ENCODE results near the gene MYOF. TPM values are rescaled to one million over a fixed set of nuclear protein-coding genes. Genes with fewer than 3 reads are reported as not detected.

The MYOF gene
- polyA plus RNA-seq, 1 donor (not counting 4 experiments of a cell fraction or from before 2014, with no cell fraction given): 232 TPM

DNA sequence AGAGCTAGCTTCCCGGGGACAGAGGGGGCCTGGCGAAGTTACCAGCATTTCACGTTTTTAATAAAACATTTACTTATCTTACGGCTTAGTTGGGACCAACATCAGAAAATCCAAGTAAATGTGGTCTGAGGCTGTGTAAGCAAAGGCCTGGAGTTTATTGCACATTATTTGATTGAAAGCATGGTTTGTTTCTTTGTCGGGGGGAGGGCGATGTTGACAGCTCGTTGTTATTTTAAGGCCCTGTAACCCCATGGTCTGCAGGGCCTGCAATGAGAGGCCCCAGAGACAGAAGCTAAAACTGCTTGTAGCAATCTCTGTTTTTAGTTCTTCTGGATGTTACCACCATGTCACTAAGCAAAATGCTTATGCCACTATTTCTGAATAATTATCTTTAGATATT lies 88.9 kb downstream of the MYOF start:
- H3K4me3 ChIP-seq (ENCODE audit: control insufficient read depth in 2 of 3, extremely low read depth in 1 of 3, insufficient read depth in 2 of 3, low read depth in 1 of 3, low read length in 3 of 3): no peak overlapping the region
- no peaks in the 10 kb centered on the region for H3K9me3 ChIP-seq (ENCODE audit: control insufficient read depth, low read depth, low read length)
- H3K36me3 ChIP-seq (ENCODE audit: control insufficient read depth in 2 of 2, extremely low read depth in 1 of 2, insufficient read depth in 2 of 2, low read length in 2 of 2): peaks cover 34 to 40% of the 10 kb centered on the region in 2 experiments
- no peak for TF ChIP-seq EZH2 (IDR thresholded peaks at IDR 0.05; ENCODE audit: low read length)
- TF ChIP-seq, protein P1, sequence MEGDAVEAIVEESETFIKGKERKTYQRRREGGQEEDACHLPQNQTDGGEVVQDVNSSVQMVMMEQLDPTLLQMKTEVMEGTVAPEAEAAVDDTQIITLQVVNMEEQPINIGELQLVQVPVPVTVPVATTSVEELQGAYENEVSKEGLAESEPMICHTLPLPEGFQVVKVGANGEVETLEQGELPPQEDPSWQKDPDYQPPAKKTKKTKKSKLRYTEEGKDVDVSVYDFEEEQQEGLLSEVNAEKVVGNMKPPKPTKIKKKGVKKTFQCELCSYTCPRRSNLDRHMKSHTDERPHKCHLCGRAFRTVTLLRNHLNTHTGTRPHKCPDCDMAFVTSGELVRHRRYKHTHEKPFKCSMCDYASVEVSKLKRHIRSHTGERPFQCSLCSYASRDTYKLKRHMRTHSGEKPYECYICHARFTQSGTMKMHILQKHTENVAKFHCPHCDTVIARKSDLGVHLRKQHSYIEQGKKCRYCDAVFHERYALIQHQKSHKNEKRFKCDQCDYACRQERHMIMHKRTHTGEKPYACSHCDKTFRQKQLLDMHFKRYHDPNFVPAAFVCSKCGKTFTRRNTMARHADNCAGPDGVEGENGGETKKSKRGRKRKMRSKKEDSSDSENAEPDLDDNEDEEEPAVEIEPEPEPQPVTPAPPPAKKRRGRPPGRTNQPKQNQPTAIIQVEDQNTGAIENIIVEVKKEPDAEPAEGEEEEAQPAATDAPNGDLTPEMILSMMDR (optimal IDR thresholded peaks at IDR 0.05 in 1 of 3, IDR thresholded peaks at IDR 0.05 in 1 of 3, conservative IDR thresholded peaks at IDR 0.05 in 1 of 3; ENCODE audit: extremely low read depth in 1 of 3, insufficient read depth in 2 of 3, low read length in 3 of 3): no peak
- H4K20me1 ChIP-seq (ENCODE audit: control insufficient read depth, extremely low read depth, insufficient read depth, low read length): no peaks in the 10 kb centered on the region
- no peaks in the 10 kb centered on the region for H3K4me1 ChIP-seq (ENCODE audit: control insufficient read depth, extremely low read depth, insufficient read depth, low read length)
- H3K27ac ChIP-seq (ENCODE audit: control insufficient read depth, insufficient read depth, low read length): no peak overlapping the region
- no peaks in the 10 kb centered on the region for H3K27me3 ChIP-seq (ENCODE audit: control insufficient read depth, extremely low read depth, insufficient read depth, low read length)
- dilution Hi-C loops (cut with MboI; ENCODE audit: extremely low pct_ligation_motif_present, low sequenced_read_pairs): no loop called here
- H2AFZ ChIP-seq (ENCODE audit: control insufficient read depth, low read length): no peak overlapping the region
- H3K79me2 ChIP-seq (ENCODE audit: control insufficient read depth, insufficient read depth, low read length): no peaks in the 10 kb centered on the region
- no peak overlapping the region for H3K4me2 ChIP-seq (ENCODE audit: control insufficient read depth, extremely low read depth, insufficient read depth, low read depth, low read length)
- no peaks in the 10 kb centered on the region for H3K9me1 ChIP-seq (ENCODE audit: control insufficient read depth, extremely low read depth, insufficient read depth, low read length)
- DNase-seq (ENCODE audit: low read depth, low spot score) (no peak), FAIRE-seq (no peak)
- H3K9ac ChIP-seq (ENCODE audit: control insufficient read depth, extremely low read depth, insufficient read depth, low read length): no peak overlapping the region

DNA sequence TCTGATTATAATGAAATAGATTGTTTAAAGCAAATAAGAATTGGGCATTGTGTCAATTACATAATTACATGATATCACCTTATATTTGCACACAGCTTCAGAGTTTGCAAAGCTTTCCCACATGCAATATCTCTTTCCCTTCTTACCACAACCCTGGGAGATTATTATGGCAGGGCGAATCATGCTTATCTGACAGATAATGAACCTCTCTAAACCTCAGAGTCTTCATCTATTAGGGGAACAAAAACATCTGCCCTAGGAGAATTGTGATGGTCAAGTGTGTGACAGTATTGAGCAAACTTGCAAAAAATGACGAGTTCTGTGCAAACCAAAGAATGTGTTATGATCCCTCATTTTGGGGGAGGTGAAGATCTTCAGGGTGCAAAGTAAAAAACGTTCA lies 90.0 kb downstream of the MYOF start:
- Histone ChIP-seq H3K79me2 (ENCODE audit: control insufficient read depth, insufficient read depth, low read length) (no peaks in the 10 kb centered on the region), H3K27me3 (ENCODE audit: control insufficient read depth, extremely low read depth, insufficient read depth, low read length) (no peaks in the 10 kb centered on the region), H3K4me2 (ENCODE audit: control insufficient read depth, extremely low read depth, insufficient read depth, low read depth, low read length) (no peak overlapping the region), H3K9ac (ENCODE audit: control insufficient read depth, extremely low read depth, insufficient read depth, low read length) (no peak overlapping the region), H3K4me3 (ENCODE audit: control insufficient read depth in 2 of 3, extremely low read depth in 1 of 3, insufficient read depth in 2 of 3, low read depth in 1 of 3, low read length in 3 of 3) (no peak overlapping the region), H4K20me1 (ENCODE audit: control insufficient read depth, extremely low read depth, insufficient read depth, low read length) (no peaks in the 10 kb centered on the region), H3K9me3 (ENCODE audit: control insufficient read depth, low read depth, low read length) (no peaks in the 10 kb centered on the region), H2AFZ (ENCODE audit: control insufficient read depth, low read length) (no peak overlapping the region), H3K36me3 (ENCODE audit: control insufficient read depth in 2 of 2, extremely low read depth in 1 of 2, insufficient read depth in 2 of 2, low read length in 2 of 2) (peaks cover 32 to 36% of the 10 kb centered on the region in 2 experiments), H3K4me1 (ENCODE audit: control insufficient read depth, extremely low read depth, insufficient read depth, low read length) (no peaks in the 10 kb centered on the region), H3K9me1 (ENCODE audit: control insufficient read depth, extremely low read depth, insufficient read depth, low read length) (no peaks in the 10 kb centered on the region), H3K27ac (ENCODE audit: control insufficient read depth, insufficient read depth, low read length) (no peak overlapping the region)
- FAIRE-seq (no peak), DNase-seq (ENCODE audit: low read depth, low spot score) (no peak)
- dilution Hi-C loops (cut with MboI; ENCODE audit: extremely low pct_ligation_motif_present, low sequenced_read_pairs): no loop called here
- no peak for TF ChIP-seq EZH2 (IDR thresholded peaks at IDR 0.05; ENCODE audit: low read length)
- TF ChIP-seq, protein P1 (optimal IDR thresholded peaks at IDR 0.05 in 1 of 3, IDR thresholded peaks at IDR 0.05 in 1 of 3, conservative IDR thresholded peaks at IDR 0.05 in 1 of 3; ENCODE audit: extremely low read depth in 1 of 3, insufficient read depth in 2 of 3, low read length in 3 of 3): no peak
